ENCODE data around the gene GABRP.
"Not testable (repeated sequence)": the region's sequence is repeated elsewhere in the genome, so short reads cannot be mapped to it uniquely, and the experiment has no call there.

The GABRP gene

DNA sequence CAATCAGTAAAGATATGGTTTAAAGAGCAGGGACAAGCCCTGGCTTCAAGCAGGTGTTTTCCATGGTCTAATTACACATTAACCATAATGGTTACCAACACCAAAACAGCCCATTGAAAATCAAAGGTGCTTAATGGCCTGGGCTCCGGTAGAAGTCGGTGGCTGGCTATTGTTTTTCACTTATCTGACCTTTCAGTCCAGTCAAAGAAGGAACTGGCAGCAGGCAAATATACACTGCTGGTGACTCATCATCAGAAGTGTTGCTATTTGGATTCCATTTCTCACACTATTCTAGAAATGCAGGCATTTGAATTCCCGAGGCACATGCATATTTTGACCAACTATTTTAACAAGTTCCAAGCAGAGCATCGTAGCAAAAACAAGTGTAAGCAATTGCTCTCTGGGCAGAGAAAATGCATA is 26.3 kb upstream of the GABRP start:
- DNase-seq (ENCODE audit: low read depth) = no peak
- TF ChIP-seq MAX (IDR thresholded peaks at IDR 0.05; ENCODE audit: low read depth, low read length) = no peak
- no peak overlapping the region for H3K4me3 ChIP-seq (ENCODE audit: low read depth, low read length)

- DNase-seq (ENCODE audit: low read depth) = no peak
- H3K4me3 ChIP-seq (ENCODE audit: low read depth, low read length) = no peak overlapping the region
- TF ChIP-seq MAX (IDR thresholded peaks at IDR 0.05; ENCODE audit: low read depth, low read length) (no peak), POLR2A (IDR thresholded peaks at IDR 0.05; ENCODE audit: extremely low read depth, insufficient read length) (no peak), CTCF (IDR thresholded peaks at IDR 0.05; ENCODE audit: low read depth, low read length) (no peak), MYC (IDR thresholded peaks at IDR 0.05; ENCODE audit: low read depth, low read length) (no peak)
These were observed 25.9 kb upstream of the GABRP start for GRCh38 chr5:170757669-170758068.

- no peak overlapping the region for H3K4me3 ChIP-seq (ENCODE audit: low read depth, low read length)
- no peak for TF ChIP-seq MAX (IDR thresholded peaks at IDR 0.05; ENCODE audit: low read depth, low read length)
- no peak for TF ChIP-seq CTCF (IDR thresholded peaks at IDR 0.05; ENCODE audit: low read depth, low read length)
- TF ChIP-seq MYC (IDR thresholded peaks at IDR 0.05; ENCODE audit: low read depth, low read length) = no peak
- TF ChIP-seq POLR2A (IDR thresholded peaks at IDR 0.05; ENCODE audit: extremely low read depth, insufficient read length) = no peak
- DNase-seq (ENCODE audit: low read depth) = no peak
These were observed 25.0 kb upstream of the GABRP start for GRCh38 chr5:170758481-170758880.

GRCh38 chr5:170760113-170760512 is 23.4 kb upstream of the GABRP start:
- no peak overlapping the region for H3K4me3 ChIP-seq (ENCODE audit: low read depth, low read length)
- no peak for DNase-seq (ENCODE audit: low read depth)
- no peak for TF ChIP-seq MAX (IDR thresholded peaks at IDR 0.05; ENCODE audit: low read depth, low read length)
- no peak for TF ChIP-seq CTCF (IDR thresholded peaks at IDR 0.05; ENCODE audit: low read depth, low read length)
- TF ChIP-seq MYC (IDR thresholded peaks at IDR 0.05; ENCODE audit: low read depth, low read length) = no peak
- TF ChIP-seq POLR2A (IDR thresholded peaks at IDR 0.05; ENCODE audit: extremely low read depth, insufficient read length) = no peak

- DNase-seq (ENCODE audit: low read depth) = no peak
- no peak for TF ChIP-seq CTCF (IDR thresholded peaks at IDR 0.05; ENCODE audit: low read depth, low read length)
- no peak overlapping the region for H3K4me3 ChIP-seq (ENCODE audit: low read depth, low read length)
These were observed 22.3 kb upstream of the GABRP start for GRCh38 chr5:170761048-170761707.

DNA sequence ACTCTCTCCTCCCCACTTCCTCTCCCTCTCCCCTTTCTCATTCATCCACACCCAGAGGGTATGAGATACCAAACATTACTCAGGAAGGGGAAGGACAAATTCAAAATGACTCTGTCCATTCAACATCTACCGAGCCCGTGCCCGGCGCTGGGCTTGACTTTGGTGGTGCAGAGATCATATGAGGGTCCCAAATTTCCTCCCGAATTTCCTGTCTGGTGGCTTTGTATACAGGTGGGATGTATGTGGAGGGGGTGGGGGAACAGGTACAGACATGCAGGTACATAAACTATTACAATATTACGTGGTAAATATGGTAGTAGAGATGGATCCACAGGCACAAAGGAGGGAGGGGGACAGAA is 21.8 kb upstream of the GABRP start:
- DNase-seq (ENCODE audit: low read depth) = no peak
- H3K4me3 ChIP-seq (ENCODE audit: low read depth, low read length) = no peak overlapping the region
- TF ChIP-seq MYC (IDR thresholded peaks at IDR 0.05; ENCODE audit: low read depth, low read length) (no peak), CTCF (IDR thresholded peaks at IDR 0.05; ENCODE audit: low read depth, low read length) (no peak), POLR2A (IDR thresholded peaks at IDR 0.05; ENCODE audit: extremely low read depth, insufficient read length) (no peak), MAX (IDR thresholded peaks at IDR 0.05; ENCODE audit: low read depth, low read length) (no peak)

GRCh38 chr5:170762298-170762697 is 21.2 kb upstream of the GABRP start:
- DNase-seq (ENCODE audit: low read depth) = not testable (repeated sequence)

GRCh38 chr5:170765868-170766267 is 17.7 kb upstream of the GABRP start:
- not testable (repeated sequence) for H3K4me3 ChIP-seq (ENCODE audit: low read depth, low read length)

More at GRCh38 chr5:170762298-170762697, 21.2 kb upstream of the GABRP start:
- not testable (repeated sequence) for H3K4me3 ChIP-seq (ENCODE audit: low read depth, low read length)

More at GRCh38 chr5:170765868-170766267, 17.7 kb upstream of the GABRP start:
- not testable (repeated sequence) for DNase-seq (ENCODE audit: low read depth)
